K562 (cell line): ENCODE measurements around the gene GGNBP2. TPM values are rescaled to one million over a fixed set of nuclear protein-coding genes. Genes with fewer than 3 reads are reported as not detected.

Source experiments
- CTBP1 ChIP-seq: fragments of 450-650 bp; IDR thresholded peaks from 2 replicates; pipeline ENCODE4 v1.6.1; 2016; ENCODE audit warnings: borderline replicate concordance
- DIDO1 ChIP-seq: fragments of 450-650 bp; IDR thresholded peaks from 2 replicates; pipeline ENCODE4 v1.6.1; 2016; ENCODE audit warnings: low read depth, missing biosample characterization, missing genetic modification characterization
- GATAD2B ChIP-seq: fragments of 450-650 bp; IDR thresholded peaks from 2 replicates; pipeline ENCODE4 v1.6.1; 2017; ENCODE audit warnings: mild to moderate bottlenecking, borderline replicate concordance
- HOMEZ ChIP-seq: fragments of 250-450 bp; sonication (Bioruptor Pico); IDR thresholded peaks from 2 replicates; pipeline ENCODE4 v1.4.0; 2020; ENCODE audit warnings: mild to moderate bottlenecking, moderate library complexity
- KAT7 ChIP-seq: sonication (generic); formaldehyde crosslinking; IDR thresholded peaks from 2 replicates; pipeline ENCODE4 v1.8.0; 2022; ENCODE audit warnings: missing genetic modification reagents, mild to moderate bottlenecking, borderline replicate concordance
- KLF13 ChIP-seq: fragments of 450-650 bp; IDR thresholded peaks from 2 replicates; pipeline ENCODE4 v1.6.1; 2016; ENCODE audit warnings: missing genetic modification characterization, low read depth, mild to moderate bottlenecking, missing compliant biosample characterization, moderate library complexity, borderline replicate concordance
- NFIC ChIP-seq: fragments of 450-650 bp; IDR thresholded peaks from 2 replicates; pipeline ENCODE4 v1.6.1; 2017; ENCODE audit warnings: mild to moderate bottlenecking, inconsistent platforms
- OTX1 ChIP-seq: fragments of 450-650 bp; formaldehyde crosslinking; IDR thresholded peaks from 2 replicates; pipeline ENCODE4 v1.4.0; 2022; ENCODE audit warnings: mild to moderate bottlenecking
- PHB2 ChIP-seq: fragments of 450-650 bp; IDR thresholded peaks from 2 replicates; pipeline ENCODE4 v1.6.1; 2017; ENCODE audit warnings: low read depth
- ZFX ChIP-seq: sonication (generic); formaldehyde crosslinking; IDR thresholded peaks from 2 replicates; pipeline ENCODE4 v1.8.0; 2022; ENCODE audit warnings: mild to moderate bottlenecking, missing genetic modification reagents, moderate library complexity
- ZNF444 ChIP-seq: fragments of 250-450 bp; sonication (Bioruptor Pico); IDR thresholded peaks from 2 replicates; pipeline ENCODE4 v1.4.0; 2020; ENCODE audit warnings: mild to moderate bottlenecking, moderate library complexity
- polyA plus RNA-seq, 8 experiments: library from polyadenylated mRNA; depleted of rRNA in 4 of 8; stranded (reverse) in 5 of 8; unstranded in 3 of 8; fragments of >200 nt; fragmentation: Nextera tagmentation in 2 of 8; fragmentation: Illumina TruSeq in 1 of 8; extraction: Ambion mirVana in 2 of 8; extraction: Trizol in 1 of 8; gene quantifications; 2 replicates each; pipeline versions ENCODE4 v1.2.1 to v1.2.3, GENCODE V29; 2011 to 2014; ENCODE audit warnings: inconsistent platforms in 1 of 8, missing spikeins in 1 of 8
- total RNA-seq, 7 experiments: library from RNA; depleted of rRNA in 6 of 7; stranded (reverse); fragments of >200 nt in 6 of 7; fragmentation: Illumina TruSeq in 2 of 7; extraction: Trizol in 2 of 7; gene quantifications; 2 replicates each; pipeline versions ENCODE4 v1.2.1 to v1.2.3, GENCODE V29; 2011 to 2021; ENCODE audit warnings: low replicate concordance in 1 of 7
- TF ChIP-seq, protein P1 (sequence below): fragments of 250-450 bp; sonication (Bioruptor Pico); IDR thresholded peaks from 2 replicates; pipeline ENCODE4 v1.4.0; 2020; ENCODE audit warnings: mild to moderate bottlenecking, moderate library complexity, borderline replicate concordance
- TF ChIP-seq, protein P2 (sequence below): sonication (generic); formaldehyde crosslinking; IDR thresholded peaks from 2 replicates; pipeline ENCODE4 v1.8.0; 2023; ENCODE audit warnings: missing genetic modification reagents, mild to moderate bottlenecking, borderline replicate concordance
- TF ChIP-seq, protein P3 (sequence below): fragments of 450-650 bp; IDR thresholded peaks from 2 replicates; pipeline ENCODE4 v1.6.1; 2018; ENCODE audit warnings: mild to moderate bottlenecking, low read depth; ENCODE audit not compliant: partially characterized antibody

GGNBP2 gene
- total and polyA plus RNA-seq, 9 of the 15 experiments (the other 6 are each of a cell fraction or from before 2014, with no cell fraction given), result 35.7 to 96.6 (median 64.1) TPM

DNA sequence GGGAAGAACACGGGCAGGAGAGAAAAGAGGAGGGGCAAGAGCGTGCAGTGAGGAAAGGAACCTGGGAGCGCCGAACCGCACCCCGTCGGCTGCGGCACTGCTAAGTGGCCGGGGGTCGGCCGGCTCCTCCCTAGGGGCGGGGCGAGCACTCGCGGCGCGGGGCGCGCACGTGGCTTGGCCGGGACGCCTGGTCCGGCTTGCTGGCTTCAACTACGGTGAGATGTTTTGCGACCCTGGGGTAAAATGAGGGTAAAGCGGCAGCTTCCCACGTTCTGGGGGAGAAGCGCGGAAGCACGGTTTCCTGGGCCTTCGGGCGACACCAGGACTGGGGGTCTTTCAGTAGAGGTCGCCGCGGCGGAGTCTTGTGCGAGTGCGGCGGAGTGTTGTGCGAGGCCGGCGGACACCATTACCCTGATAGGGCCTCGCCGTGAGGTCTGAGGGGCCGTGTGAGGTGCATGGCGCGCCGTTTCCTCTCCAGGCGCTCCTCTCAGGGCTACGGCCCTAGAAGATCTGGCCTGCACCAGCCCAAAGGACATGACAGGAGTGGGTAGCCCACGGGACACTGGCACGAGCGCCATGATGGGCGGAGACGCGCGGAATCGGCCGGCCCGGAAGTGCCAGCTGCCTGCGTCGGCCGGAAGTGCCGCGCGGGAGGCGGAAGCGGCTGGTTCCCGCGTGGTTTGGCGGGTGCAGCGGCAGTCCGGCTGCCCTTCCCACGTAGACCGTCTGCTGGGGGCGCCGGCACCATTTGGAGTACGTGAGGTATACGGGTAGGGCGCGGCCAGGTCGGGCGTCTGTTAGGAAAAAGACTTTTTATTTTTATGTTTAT, 9.7 kb upstream of the GGNBP2 start, which contains the start of the genes MYO19 and PIGW (continued):
- TF ChIP-seq, protein P1, sequence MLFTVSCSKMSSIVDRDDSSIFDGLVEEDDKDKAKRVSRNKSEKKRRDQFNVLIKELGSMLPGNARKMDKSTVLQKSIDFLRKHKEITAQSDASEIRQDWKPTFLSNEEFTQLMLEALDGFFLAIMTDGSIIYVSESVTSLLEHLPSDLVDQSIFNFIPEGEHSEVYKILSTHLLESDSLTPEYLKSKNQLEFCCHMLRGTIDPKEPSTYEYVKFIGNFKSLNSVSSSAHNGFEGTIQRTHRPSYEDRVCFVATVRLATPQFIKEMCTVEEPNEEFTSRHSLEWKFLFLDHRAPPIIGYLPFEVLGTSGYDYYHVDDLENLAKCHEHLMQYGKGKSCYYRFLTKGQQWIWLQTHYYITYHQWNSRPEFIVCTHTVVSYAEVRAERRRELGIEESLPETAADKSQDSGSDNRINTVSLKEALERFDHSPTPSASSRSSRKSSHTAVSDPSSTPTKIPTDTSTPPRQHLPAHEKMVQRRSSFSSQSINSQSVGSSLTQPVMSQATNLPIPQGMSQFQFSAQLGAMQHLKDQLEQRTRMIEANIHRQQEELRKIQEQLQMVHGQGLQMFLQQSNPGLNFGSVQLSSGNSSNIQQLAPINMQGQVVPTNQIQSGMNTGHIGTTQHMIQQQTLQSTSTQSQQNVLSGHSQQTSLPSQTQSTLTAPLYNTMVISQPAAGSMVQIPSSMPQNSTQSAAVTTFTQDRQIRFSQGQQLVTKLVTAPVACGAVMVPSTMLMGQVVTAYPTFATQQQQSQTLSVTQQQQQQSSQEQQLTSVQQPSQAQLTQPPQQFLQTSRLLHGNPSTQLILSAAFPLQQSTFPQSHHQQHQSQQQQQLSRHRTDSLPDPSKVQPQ, result peak; percentile 71; the same call in 1 of the 2 replicates
- TF ChIP-seq PHB2 (no peak), ZNF444 (CRISPR knock-in tag) (no peak), DIDO1 (tag) (no peak), KLF13 (tag) (peak; percentile 22; the same call in 1 of the 2 replicates), GATAD2B (peak; percentile 86), HOMEZ (CRISPR knock-in tag) (no peak), CTBP1 (peak; percentile 63), OTX1 (CRISPR knock-in tag) (peak; percentile 8; the same call in 1 of the 2 replicates), ZFX (peak; percentile 86), NFIC (peak; percentile 31), KAT7 (CRISPR knock-in tag) (peak; percentile 35; the same call in 1 of the 2 replicates)
- TF ChIP-seq, protein P2, sequence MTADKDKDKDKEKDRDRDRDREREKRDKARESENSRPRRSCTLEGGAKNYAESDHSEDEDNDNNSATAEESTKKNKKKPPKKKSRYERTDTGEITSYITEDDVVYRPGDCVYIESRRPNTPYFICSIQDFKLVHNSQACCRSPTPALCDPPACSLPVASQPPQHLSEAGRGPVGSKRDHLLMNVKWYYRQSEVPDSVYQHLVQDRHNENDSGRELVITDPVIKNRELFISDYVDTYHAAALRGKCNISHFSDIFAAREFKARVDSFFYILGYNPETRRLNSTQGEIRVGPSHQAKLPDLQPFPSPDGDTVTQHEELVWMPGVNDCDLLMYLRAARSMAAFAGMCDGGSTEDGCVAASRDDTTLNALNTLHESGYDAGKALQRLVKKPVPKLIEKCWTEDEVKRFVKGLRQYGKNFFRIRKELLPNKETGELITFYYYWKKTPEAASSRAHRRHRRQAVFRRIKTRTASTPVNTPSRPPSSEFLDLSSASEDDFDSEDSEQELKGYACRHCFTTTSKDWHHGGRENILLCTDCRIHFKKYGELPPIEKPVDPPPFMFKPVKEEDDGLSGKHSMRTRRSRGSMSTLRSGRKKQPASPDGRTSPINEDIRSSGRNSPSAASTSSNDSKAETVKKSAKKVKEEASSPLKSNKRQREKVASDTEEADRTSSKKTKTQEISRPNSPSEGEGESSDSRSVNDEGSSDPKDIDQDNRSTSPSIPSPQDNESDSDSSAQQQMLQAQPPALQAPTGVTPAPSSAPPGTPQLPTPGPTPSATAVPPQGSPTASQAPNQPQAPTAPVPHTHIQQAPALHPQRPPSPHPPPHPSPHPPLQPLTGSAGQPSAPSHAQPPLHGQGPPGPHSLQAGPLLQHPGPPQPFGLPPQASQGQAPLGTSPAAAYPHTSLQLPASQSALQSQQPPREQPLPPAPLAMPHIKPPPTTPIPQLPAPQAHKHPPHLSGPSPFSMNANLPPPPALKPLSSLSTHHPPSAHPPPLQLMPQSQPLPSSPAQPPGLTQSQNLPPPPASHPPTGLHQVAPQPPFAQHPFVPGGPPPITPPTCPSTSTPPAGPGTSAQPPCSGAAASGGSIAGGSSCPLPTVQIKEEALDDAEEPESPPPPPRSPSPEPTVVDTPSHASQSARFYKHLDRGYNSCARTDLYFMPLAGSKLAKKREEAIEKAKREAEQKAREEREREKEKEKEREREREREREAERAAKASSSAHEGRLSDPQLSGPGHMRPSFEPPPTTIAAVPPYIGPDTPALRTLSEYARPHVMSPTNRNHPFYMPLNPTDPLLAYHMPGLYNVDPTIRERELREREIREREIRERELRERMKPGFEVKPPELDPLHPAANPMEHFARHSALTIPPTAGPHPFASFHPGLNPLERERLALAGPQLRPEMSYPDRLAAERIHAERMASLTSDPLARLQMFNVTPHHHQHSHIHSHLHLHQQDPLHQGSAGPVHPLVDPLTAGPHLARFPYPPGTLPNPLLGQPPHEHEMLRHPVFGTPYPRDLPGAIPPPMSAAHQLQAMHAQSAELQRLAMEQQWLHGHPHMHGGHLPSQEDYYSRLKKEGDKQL (CRISPR knock-in tag), result no peak
- TF ChIP-seq, protein P3, sequence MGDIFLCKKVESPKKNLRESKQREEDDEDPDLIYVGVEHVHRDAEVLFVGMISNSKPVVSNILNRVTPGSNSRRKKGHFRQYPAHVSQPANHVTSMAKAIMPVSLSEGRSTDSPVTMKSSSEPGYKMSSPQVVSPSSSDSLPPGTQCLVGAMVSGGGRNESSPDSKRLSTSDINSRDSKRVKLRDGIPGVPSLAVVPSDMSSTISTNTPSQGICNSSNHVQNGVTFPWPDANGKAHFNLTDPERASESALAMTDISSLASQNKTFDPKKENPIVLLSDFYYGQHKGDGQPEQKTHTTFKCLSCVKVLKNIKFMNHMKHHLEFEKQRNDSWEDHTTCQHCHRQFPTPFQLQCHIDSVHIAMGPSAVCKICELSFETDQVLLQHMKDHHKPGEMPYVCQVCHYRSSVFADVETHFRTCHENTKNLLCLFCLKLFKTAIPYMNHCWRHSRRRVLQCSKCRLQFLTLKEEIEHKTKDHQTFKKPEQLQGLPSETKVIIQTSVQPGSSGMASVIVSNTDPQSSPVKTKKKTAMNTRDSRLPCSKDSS, result no peak
